ENCODE measurements around the gene SPTLC2. TPM values are rescaled to one million over a fixed set of nuclear protein-coding genes. Genes with fewer than 3 reads are reported as not detected.

SPTLC2 gene
- total and polyA plus RNA-seq, 2 of the 8 experiments (the other 6 are each of a cell fraction or from before 2014, with no cell fraction given) = 8.9 to 35.1 TPM

- TF ChIP-seq CHD7 (IDR thresholded peaks at IDR 0.05; ENCODE audit: insufficient replicate concordance, low read length) (no peak), EP300 (IDR thresholded peaks at IDR 0.05; ENCODE audit: borderline replicate concordance in 1 of 2, low read depth in 2 of 2, low read length in 2 of 2) (no peak), GABPA (IDR thresholded peaks at IDR 0.05; ENCODE audit: borderline replicate concordance, insufficient read depth, low read length) (no peak), POU5F1 (IDR thresholded peaks at IDR 0.05; ENCODE audit: low read depth, low read length) (no peak), RXRA (IDR thresholded peaks at IDR 0.05; ENCODE audit: insufficient read depth, low read depth, low read length) (no peak), E2F6 (IDR thresholded peaks at IDR 0.05) (no peak), RBBP5 (IDR thresholded peaks at IDR 0.05; ENCODE audit: borderline replicate concordance, low read depth, low read length) (no peak), JUN (IDR thresholded peaks at IDR 0.05; ENCODE audit: low read depth, low read length) (no peak), SP2 (IDR thresholded peaks at IDR 0.05; ENCODE audit: low read length) (no peak)
Observed at GRCh38 chr14:77485901-77486678, 130.3 kb downstream of the SPTLC2 start (continued).
